C4-2B (cell line): ENCODE measurements around the gene ADD2.

Source experiments
- H3K27ac ChIP-seq: fragments of 450-650 bp; 2 replicates; pipeline ENCODE4 v1.5.1; 2017
- ZFX ChIP-seq: fragments of 450-650 bp; IDR thresholded peaks from 2 replicates; pipeline ENCODE4 v1.6.1; 2017
- TF ChIP-seq, protein P1 (sequence below): fragments of 450-650 bp; conservative IDR thresholded peaks from 2 replicates; pipeline ENCODE4 v1.5.1; 2017; ENCODE audit warnings: mild to moderate bottlenecking

Gene ADD2

DNA sequence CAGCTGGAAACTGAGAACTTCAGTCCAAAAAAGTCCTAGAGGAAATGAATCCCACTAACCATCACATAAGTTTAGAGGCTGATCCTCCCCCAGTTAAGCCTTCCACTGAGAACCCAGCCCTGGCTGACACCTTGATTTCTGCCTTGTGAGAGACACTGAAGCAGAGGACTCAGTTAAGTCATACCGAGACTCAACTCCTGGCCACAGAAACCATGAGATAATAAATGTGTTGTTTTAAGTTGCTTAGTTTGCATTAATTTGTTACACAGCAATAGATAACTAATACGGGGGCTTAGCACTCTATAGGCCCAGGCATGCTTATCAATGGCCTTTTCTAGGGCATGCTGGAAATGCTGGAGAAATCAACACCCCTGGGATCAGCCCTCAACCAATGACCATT is 3.4 kb upstream of the ADD2 start:
- H3K27ac ChIP-seq = no peak overlapping the region
- TF ChIP-seq, protein P1, sequence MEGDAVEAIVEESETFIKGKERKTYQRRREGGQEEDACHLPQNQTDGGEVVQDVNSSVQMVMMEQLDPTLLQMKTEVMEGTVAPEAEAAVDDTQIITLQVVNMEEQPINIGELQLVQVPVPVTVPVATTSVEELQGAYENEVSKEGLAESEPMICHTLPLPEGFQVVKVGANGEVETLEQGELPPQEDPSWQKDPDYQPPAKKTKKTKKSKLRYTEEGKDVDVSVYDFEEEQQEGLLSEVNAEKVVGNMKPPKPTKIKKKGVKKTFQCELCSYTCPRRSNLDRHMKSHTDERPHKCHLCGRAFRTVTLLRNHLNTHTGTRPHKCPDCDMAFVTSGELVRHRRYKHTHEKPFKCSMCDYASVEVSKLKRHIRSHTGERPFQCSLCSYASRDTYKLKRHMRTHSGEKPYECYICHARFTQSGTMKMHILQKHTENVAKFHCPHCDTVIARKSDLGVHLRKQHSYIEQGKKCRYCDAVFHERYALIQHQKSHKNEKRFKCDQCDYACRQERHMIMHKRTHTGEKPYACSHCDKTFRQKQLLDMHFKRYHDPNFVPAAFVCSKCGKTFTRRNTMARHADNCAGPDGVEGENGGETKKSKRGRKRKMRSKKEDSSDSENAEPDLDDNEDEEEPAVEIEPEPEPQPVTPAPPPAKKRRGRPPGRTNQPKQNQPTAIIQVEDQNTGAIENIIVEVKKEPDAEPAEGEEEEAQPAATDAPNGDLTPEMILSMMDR = no peak
- TF ChIP-seq ZFX = no peak

DNA sequence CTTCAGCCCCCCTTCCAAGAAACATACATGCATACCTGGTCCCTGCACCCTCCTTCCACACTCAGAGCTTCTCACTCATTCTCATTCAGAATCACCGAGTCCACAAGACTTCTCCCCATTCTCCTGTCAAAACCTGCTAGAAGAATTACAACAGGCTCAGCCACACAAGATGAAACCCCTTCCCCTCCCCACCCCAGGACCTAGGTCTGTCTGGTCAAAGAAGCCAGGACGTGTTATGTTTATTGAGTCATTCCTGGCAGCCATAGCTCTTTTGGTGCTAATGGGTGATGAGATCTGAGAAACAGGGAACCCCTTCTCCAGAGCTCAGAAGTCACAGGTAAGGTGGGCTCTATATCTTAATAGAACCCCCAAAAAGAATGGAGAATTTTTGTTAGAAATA is 1.4 kb upstream of the ADD2 start:
- TF ChIP-seq, protein P1 = no peak
- no peak for TF ChIP-seq ZFX
- H3K27ac ChIP-seq = no peak overlapping the region

DNA sequence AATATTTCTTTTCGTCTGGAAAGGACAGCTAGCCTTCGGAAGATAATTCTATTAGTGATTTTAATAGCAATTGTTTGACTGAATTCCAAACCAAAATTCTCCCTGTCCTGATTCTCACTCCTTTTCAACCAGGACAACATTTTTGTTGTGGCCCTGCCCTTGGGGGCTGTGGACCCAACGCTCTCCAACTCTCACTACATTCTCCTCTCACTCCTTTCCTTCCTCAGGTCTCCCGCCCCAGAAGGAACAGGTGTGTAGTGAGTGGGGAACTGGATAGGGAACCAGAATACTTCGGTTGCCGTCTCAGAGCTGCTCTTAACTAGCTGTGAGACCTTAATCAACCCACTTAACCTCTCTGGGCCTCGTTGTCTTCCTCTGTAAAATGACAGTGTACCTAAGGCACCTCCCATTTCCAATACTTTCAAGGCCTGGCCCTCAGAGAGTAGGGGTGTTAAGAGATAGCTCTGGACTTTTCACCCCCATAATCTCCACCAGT is 638 bp upstream of the ADD2 start:
- H3K27ac ChIP-seq = no peak overlapping the region
- TF ChIP-seq ZFX = no peak
- TF ChIP-seq, protein P1 = no peak

DNA sequence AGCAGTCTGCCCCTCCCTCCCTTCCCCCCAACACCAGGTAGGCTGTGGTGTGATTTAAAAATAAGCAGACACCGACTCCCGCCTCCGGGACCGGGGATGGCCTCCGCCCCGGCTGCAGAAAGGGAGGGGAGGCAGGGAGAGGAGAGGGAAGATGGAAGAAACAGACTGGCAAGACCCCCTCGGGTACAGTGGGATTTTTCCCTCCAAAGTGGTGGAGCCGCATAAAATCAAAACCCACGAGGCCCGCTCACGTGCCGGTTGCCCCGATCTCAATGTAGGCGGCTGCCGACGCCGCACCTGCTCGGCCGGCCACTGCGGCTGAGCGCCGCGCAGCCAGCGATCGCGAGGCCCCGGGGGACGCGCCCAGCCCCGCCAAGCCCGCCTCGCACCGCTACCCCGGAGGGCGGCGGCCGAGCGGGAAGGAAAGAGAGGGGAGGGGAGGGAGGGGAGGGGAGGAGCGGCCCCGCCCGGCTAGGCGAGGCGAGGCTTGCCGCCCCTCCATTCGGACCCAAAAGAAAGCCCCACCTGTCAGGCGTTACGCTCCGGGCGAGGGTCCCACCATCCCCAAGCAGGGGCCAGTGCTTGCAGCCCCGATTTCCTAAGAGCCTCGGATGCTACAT is 811 bp downstream of the ADD2 start:
- TF ChIP-seq, protein P1 = no peak
- no peak for TF ChIP-seq ZFX
- H3K27ac ChIP-seq = no peak overlapping the region

DNA sequence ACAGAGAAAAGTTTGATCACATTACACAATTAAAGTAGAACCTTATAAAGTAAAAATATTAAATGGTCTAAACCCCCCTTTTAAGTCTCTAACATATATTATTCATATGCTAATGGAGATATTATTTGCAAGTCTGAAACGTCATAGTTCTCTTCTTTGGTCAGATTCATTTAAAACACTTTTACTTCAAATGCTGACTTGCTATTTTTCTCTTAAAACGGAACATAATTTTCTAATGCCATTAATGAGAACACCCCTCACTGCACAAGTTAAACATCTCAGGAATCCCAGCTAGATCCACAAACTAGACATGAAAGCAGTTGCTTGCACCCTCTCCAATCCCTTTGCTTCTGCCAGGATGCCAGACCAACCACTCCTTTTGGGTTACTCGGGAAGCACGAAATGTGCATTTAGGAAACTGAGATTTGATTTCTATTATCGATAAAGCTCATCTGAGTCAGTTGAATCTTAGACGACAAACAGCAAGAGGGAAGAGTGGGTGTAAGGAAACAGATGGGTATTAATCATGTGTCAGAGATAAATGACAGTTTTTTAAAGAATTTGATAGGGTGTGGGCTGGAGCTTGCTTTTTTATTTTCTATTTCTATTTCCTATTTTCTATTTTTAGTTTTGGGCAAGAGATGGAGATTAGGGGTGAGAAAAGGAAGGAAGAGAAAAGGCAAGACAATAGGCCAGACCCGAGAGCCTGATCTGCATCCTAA is 1.5 kb downstream of the ADD2 start:
- TF ChIP-seq ZFX = no peak
- TF ChIP-seq, protein P1 = no peak
- no peak overlapping the region for H3K27ac ChIP-seq

DNA sequence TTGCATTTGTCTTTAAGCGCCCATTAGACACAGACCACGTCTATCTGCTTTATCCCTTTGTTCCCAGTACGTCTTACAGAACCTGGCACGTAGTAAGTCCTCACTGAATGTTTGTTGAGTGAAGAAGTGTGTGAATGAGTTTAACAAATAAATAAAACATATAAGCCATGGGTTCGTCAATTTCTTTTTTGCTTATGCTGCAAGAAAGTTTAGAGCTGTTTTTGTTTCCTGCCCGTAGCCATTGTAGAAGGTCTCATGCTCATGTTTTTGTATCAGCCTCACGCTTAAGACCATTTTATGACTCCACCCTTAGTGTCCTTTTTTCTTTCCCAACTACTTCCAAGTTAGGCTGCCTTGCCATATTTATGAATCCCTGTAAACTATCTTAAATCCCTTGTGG is 2.5 kb downstream of the ADD2 start:
- no peak overlapping the region for H3K27ac ChIP-seq

DNA sequence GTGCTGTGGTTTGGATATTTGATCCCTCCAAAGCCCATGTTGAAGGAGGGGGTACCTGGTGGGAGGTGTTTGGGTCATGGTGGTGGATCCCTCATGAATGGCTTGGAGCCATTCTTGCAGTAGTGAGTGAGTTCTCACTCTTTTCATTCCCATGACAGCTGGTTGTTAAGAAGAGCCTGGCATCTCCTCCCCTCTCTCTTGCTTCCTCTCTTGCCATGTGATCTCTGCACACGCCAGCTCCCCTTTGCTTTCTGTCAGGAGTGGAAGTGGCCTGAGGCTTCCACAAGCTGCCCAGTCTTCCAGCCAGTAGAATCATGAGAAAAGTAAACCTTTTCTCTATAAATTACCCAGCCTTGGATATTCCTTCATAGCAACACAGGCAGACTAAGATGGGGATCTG is 8.6 kb downstream of the ADD2 start:
- H3K27ac ChIP-seq = no peak overlapping the region
- TF ChIP-seq, protein P1 = no peak
- no peak for TF ChIP-seq ZFX

More for the DNA sequence above, 2.5 kb downstream of the ADD2 start:
- TF ChIP-seq ZFX = no peak
- TF ChIP-seq, protein P1 = no peak
